ENCODE measurements around the gene MSANTD2.
A peak's percentile ranks its signal among the peaks of the same experiment; 100 is the strongest.

The MSANTD2 gene

GRCh38 chr11:124745270-124745834 is 54.9 kb downstream of the MSANTD2 start:
- no peak for DNase-seq (ENCODE audit: extremely low spot score)
- TF ChIP-seq CTCF (IDR thresholded peaks at IDR 0.05; ENCODE audit: control extremely low read depth, extremely low read depth, low read depth, missing control alignments), result no peak
- CTCF ChIA-PET, result interaction anchor here (0.6 to 17.5 kb wide), 16 partner anchors 8 to 91 kb away, joined by 3 to 183 read pairs (median 6); partner anchors contain the start of gene ESAM
- POLR2A ChIA-PET, result no interaction called here

- TF ChIP-seq CTCF (IDR thresholded peaks at IDR 0.05; ENCODE audit: control extremely low read depth, extremely low read depth, low read depth, missing control alignments), result no peak
- ChIA-PET POLR2A (no interaction called here), CTCF (interaction anchor here (0.7 to 17.5 kb wide), 6 partner anchors 15 to 123 kb away, joined by 3 to 183 read pairs (median 4); partner anchors contain the start of genes ESAM and ROBO3)
- no peak for DNase-seq (ENCODE audit: extremely low spot score)
Measured at GRCh38 chr11:124743050-124743449, 57.2 kb downstream of the MSANTD2 start.

- no peak for TF ChIP-seq CTCF (IDR thresholded peaks at IDR 0.05; ENCODE audit: control extremely low read depth, extremely low read depth, low read depth, missing control alignments)
- POLR2A ChIA-PET, result no interaction called here
- CTCF ChIA-PET, result interaction anchor here (1.0 to 17.5 kb wide), 5 partner anchors 16 to 123 kb away, joined by 3 to 183 read pairs (median 4); partner anchors contain the start of genes ESAM and ROBO3
- no peak for DNase-seq (ENCODE audit: extremely low spot score)
Measured at GRCh38 chr11:124742555-124742954, 57.7 kb downstream of the MSANTD2 start.

GRCh38 chr11:124740277-124740882 is 59.8 kb downstream of the MSANTD2 start:
- CTCF ChIA-PET, result interaction anchor here (0.9 to 17.5 kb wide), 6 partner anchors 10 to 69 kb away, joined by 3 to 183 read pairs (median 4); partner anchors contain the start of gene ESAM

GRCh38 chr11:124739479-124740276 is 60.5 kb downstream of the MSANTD2 start, which contains the start of gene NRGN:
Gene NRGN, plus strand, starts transcription at chr11:124739942. Its CDS starts 143 bp downstream, at chr11:124740085.
- peak; percentile 95 for DNase-seq (ENCODE audit: extremely low spot score)
- ChIA-PET POLR2A (no interaction called here), CTCF (interaction anchor here (0.9 to 17.5 kb wide), 7 partner anchors 11 to 97 kb away, joined by 3 to 183 read pairs (median 4); partner anchors contain the start of gene ESAM)
- no peak for TF ChIP-seq CTCF (IDR thresholded peaks at IDR 0.05; ENCODE audit: control extremely low read depth, extremely low read depth, low read depth, missing control alignments)

More at GRCh38 chr11:124740277-124740882, 59.8 kb downstream of the MSANTD2 start:
- DNase-seq (ENCODE audit: extremely low spot score), result peak; percentile 65
- TF ChIP-seq CTCF (IDR thresholded peaks at IDR 0.05; ENCODE audit: control extremely low read depth, extremely low read depth, low read depth, missing control alignments), result peak; percentile 43
- POLR2A ChIA-PET, result no interaction called here

Data from GM10248 (cell line).